Measurements from ENCODE around the gene CMIP. TPM values are rescaled to one million over a fixed set of nuclear protein-coding genes. Genes with fewer than 3 reads are reported as not detected.

CMIP gene
- total RNA-seq, result 45.3 TPM

DNA sequence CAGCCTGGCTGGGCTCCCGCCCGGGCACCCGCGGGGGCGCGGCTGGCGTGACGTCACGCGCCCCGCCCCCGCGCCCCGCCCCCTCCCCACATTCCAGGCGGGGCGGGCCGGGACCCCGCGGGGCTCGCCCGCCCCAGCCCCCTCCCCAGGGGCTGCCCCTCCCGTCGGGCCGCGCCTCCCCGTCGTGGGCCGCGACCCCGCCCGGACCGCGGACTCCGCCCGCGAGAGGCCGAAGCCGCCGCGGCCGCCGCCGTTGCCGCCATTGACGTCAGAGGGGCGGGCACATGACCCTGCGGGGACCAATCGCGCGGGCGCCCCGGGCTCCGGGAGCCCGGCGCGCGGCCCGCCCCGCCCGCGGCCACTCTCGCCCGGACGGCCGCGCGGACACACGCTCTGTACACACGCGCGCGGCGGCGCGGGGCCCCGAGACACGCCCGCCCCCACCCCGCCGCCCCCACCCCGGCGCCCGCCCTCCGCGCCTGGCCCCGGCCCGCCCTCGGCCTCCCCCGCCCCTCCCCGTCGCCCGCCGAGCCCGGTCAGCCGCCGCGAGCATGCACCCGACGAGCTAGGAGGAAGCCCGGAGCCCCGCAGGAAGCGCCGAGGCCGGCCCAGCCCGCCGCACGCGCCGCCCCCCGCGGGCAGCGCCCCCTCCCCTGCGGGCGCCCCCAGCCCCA lies at the start of gene CMIP:
Gene CMIP, plus strand, starts transcription at position 361 of the 674 bp plus-strand sequence.

Other genes with a start within 250 kb of the CMIP start
- 11.5 TPM for gene BCO1, start 206.1 kb upstream of the CMIP start, total RNA-seq
- gene GAN, start 129.8 kb upstream of the CMIP start, total RNA-seq, result 21.2 TPM

All from camera-type eye (tissue), 1 donor.